NT2/D1 (cell line): ENCODE measurements around the gene NEK2.
"Not testable (repeated sequence)": the region's sequence is repeated elsewhere in the genome, so short reads cannot be mapped to it uniquely, and the experiment has no call there.

Source experiments
- DNase-seq: peaks from one replicate; pipeline ENCODE4 v3.0.0-alpha.2; 2011; ENCODE audit warnings: low read depth, low spot score
- H3K27me3 ChIP-seq: 2 replicates; pipeline ENCODE4 v1.6.0; 2011; ENCODE audit warnings: mild to moderate bottlenecking; ENCODE audit not compliant: insufficient read length, insufficient read depth
- H3K36me3 ChIP-seq: 2 replicates; pipeline ENCODE4 v1.6.1; 2011; ENCODE audit warnings: mild to moderate bottlenecking, low read length, mixed read lengths; ENCODE audit not compliant: insufficient read depth, insufficient read length
- H3K4me1 ChIP-seq: 2 replicates; pipeline ENCODE4 v1.5.1; 2011; ENCODE audit not compliant: insufficient read depth, insufficient read length
- H3K4me3 ChIP-seq: 2 replicates; pipeline ENCODE4 v1.5.1; 2011; ENCODE audit warnings: low read depth; ENCODE audit not compliant: insufficient read length
- H3K9ac ChIP-seq: 2 replicates; pipeline ENCODE4 v1.6.0; 2011; ENCODE audit warnings: low read depth; ENCODE audit not compliant: insufficient read length
- H3K9me3 ChIP-seq: 2 replicates; pipeline ENCODE4 v1.5.1; 2011; ENCODE audit warnings: mild to moderate bottlenecking, low read length; ENCODE audit not compliant: insufficient read depth
- SUZ12 ChIP-seq: IDR thresholded peaks from 2 replicates; pipeline ENCODE4 v1.6.1; 2011; ENCODE audit not compliant: insufficient read length, insufficient read depth; ENCODE audit errors: extremely low read depth
- YY1 ChIP-seq: IDR thresholded peaks from 2 replicates; pipeline ENCODE4 v1.6.1; 2011; ENCODE audit not compliant: insufficient read length, insufficient read depth
- ZNF274 ChIP-seq: IDR thresholded peaks from 2 replicates; pipeline ENCODE4 v1.6.1; 2011; ENCODE audit warnings: mild to moderate bottlenecking, low read depth, low read length

The NEK2 gene

DNA sequence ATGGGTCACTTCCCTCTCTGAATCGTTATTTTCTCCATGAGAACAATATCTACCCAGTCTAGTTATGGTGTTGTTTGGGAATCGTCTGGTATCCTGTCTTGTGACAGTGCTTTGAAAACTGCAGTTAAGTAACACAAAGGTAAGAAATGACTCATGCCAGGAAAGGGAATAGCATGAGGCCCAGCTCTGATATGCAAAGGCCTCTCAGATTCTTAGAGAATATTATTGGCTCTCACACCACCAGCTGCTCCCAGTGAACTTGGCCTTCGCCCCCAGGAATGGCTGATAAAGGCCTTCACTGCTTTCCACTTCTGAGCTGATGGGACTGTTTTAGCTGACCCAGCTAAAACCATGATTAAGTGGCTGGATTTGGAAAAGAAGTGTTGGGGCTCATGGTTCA lies 27.1 kb downstream of the NEK2 start:
- DNase-seq = no peak

DNA sequence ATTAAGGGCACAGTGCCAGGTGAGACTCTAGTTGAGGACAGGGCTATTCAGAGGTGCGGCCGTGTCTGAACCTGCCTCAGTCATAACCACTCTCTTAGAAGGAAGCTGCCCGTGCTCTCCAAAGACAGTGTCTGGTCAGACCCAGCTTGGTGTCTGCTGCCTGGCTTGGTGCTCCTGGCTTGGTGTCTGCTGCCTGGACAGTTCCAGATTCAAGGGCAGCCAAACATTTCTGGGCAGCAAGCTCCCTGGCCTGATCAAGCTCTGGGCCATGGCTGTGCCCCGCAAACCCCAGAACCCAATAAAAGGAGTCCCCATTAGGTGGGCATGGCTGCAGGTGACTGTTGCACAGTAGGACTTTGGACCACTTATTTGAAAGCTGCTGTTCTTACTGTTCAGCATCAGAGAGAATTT lies 27.7 kb downstream of the NEK2 start:
- Histone ChIP-seq H3K9me3 (no peaks in the 10 kb centered on the region), H3K27me3 (no peaks in the 10 kb centered on the region), H3K9ac (no peak overlapping the region), H3K36me3 (no peaks in the 10 kb centered on the region), H3K4me3 (no peak overlapping the region), H3K4me1 (peaks cover 8% of the 10 kb centered on the region)
- DNase-seq = no peak
- TF ChIP-seq YY1 = no peak
- TF ChIP-seq SUZ12 = no peak
- TF ChIP-seq ZNF274 = no peak

More for the DNA sequence above, 27.1 kb downstream of the NEK2 start:
- H3K27me3 ChIP-seq = no peaks in the 10 kb centered on the region
- H3K9ac ChIP-seq = no peak overlapping the region
- TF ChIP-seq ZNF274 (no peak), YY1 (no peak), SUZ12 (no peak)
- no peaks in the 10 kb centered on the region for H3K9me3 ChIP-seq
- H3K36me3 ChIP-seq = no peaks in the 10 kb centered on the region
- H3K4me1 ChIP-seq = peaks cover 5% of the 10 kb centered on the region
- H3K4me3 ChIP-seq = no peak overlapping the region

DNA sequence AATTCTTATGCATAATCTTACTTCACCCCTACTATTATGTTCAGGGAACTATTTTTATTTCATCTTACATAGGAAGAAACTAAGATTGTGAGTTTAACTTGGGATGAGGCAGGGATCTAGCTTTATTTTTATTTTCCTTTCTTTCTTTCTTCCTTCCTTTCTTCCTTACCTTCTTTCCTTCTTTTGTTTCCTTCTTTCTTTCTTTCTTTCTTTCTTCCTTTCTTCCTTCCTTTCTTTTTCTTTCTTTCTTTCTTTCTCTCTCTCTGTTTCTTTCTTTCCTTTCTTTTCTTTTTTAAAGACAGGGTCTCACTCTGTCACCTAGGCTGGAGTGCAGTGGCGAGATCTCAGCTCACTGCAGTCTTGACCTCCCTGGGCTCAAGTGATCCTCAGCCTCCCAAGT lies 28.9 kb downstream of the NEK2 start:
- no peak overlapping the region for H3K4me3 ChIP-seq
- H3K9me3 ChIP-seq = no peaks in the 10 kb centered on the region
- H3K27me3 ChIP-seq = no peaks in the 10 kb centered on the region
- DNase-seq = no peak
- H3K4me1 ChIP-seq = peaks cover 6% of the 10 kb centered on the region
- TF ChIP-seq SUZ12 (no peak), YY1 (no peak), ZNF274 (no peak)
- H3K36me3 ChIP-seq = no peaks in the 10 kb centered on the region
- H3K9ac ChIP-seq = no peak overlapping the region

DNA sequence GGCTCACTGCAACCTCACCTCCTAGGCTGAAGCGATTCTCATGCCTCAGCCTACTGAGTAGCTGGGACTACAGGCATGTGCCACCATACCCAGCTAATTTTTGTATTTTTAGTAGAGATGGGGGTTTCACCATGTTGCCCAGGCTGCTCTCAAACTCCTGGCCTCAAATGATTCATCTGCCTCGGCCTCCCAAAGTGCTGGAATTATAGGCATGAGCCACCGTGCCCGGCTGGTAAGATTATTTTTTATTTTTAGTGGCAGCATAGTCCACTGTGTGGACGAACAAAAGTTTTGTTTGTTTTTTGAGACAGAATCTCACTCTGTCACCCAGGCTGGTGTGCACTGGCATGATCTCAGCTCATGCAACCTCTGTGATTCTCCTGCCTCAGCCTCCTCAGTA lies 29.8 kb downstream of the NEK2 start:
- H3K36me3 ChIP-seq, DNase-seq, H3K27me3 ChIP-seq, H3K9ac ChIP-seq, H3K4me3 ChIP-seq, H3K4me1 ChIP-seq, H3K9me3 ChIP-seq: not testable (repeated sequence)

- H3K27me3 ChIP-seq = no peaks in the 10 kb centered on the region
- TF ChIP-seq ZNF274 (no peak), SUZ12 (no peak), YY1 (no peak)
- peaks cover 6% of the 10 kb centered on the region for H3K4me1 ChIP-seq
- DNase-seq = no peak
- no peaks in the 10 kb centered on the region for H3K9me3 ChIP-seq
- H3K4me3 ChIP-seq = no peak overlapping the region
- no peak overlapping the region for H3K9ac ChIP-seq
- H3K36me3 ChIP-seq = no peaks in the 10 kb centered on the region
Measured at GRCh38 chr1:211644653-211645052, 30.8 kb downstream of the NEK2 start.

GRCh38 chr1:211643324-211644212 lies 31.9 kb downstream of the NEK2 start:
- Histone ChIP-seq H3K4me3 (no peak overlapping the region), H3K9ac (peak overlapping the region; percentile 66), H3K9me3 (no peaks in the 10 kb centered on the region), H3K27me3 (no peaks in the 10 kb centered on the region), H3K4me1 (peaks cover 6% of the 10 kb centered on the region), H3K36me3 (no peaks in the 10 kb centered on the region)
- DNase-seq = no peak
- TF ChIP-seq ZNF274 (no peak), SUZ12 (no peak)

DNA sequence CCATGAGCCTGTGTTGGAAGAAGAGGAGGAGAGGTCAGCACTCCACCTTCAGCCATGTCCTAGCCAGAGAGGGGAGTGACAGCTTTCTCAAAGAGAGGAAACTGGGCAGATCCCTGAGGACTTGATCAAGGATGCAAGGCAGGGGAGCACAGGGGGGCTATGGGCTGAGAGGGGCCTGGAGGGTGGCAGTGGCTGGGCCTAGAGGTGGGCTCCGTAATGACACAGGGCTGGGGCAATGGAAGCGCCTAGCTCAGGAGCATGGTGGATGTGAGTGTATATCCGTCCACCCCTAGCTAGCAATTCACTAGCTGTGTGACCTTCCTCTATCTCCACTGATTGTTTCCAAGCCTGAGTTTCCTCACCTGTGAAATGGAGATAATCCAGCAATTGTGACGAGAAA lies 32.6 kb downstream of the NEK2 start:
- H3K4me3 ChIP-seq = no peak overlapping the region
- no peak overlapping the region for H3K9ac ChIP-seq

More for the DNA sequence above, 32.6 kb downstream of the NEK2 start:
- Histone ChIP-seq H3K27me3 (no peaks in the 10 kb centered on the region), H3K4me1 (peaks cover 9% of the 10 kb centered on the region), H3K9me3 (no peaks in the 10 kb centered on the region), H3K36me3 (no peaks in the 10 kb centered on the region)
- DNase-seq = no peak
- TF ChIP-seq SUZ12 = no peak
- no peak for TF ChIP-seq ZNF274
- TF ChIP-seq YY1 = no peak
